Hepatocyte (in vitro differentiated cells): ENCODE results near the gene CHST11. TPM values are rescaled to one million over a fixed set of nuclear protein-coding genes. Genes with fewer than 3 reads are reported as not detected.

ENCODE experiments used
- DNase-seq: peaks from one replicate; pipeline ENCODE4 v3.0.0-alpha.2; 2016; ENCODE audit warnings: low spot score
- H2AFZ ChIP-seq: fragments of 200-600 bp; sonication (generic); 2 replicates; pipeline ENCODE4 v1.6.0; 2016; ENCODE audit warnings: antibody characterized with exemption, mild to moderate bottlenecking
- H3K27ac ChIP-seq: fragments of 200-600 bp; sonication (generic); 2 replicates; pipeline ENCODE4 v1.5.1; 2016; ENCODE audit warnings: mild to moderate bottlenecking
- H3K27me3 ChIP-seq: fragments of 200-600 bp; sonication (generic); 2 replicates; pipeline ENCODE4 v1.6.1; 2016
- H3K36me3 ChIP-seq: fragments of 200-600 bp; sonication (generic); replicated peaks from 2 replicates; pipeline ENCODE4 v1.5.1; 2016; ENCODE audit warnings: low read depth; ENCODE audit not compliant: insufficient read depth
- H3K4me1 ChIP-seq: fragments of 200-600 bp; sonication (generic); 2 replicates; pipeline ENCODE4 v1.5.1; 2016; ENCODE audit warnings: mild to moderate bottlenecking, moderate library complexity; ENCODE audit not compliant: insufficient read depth
- H3K4me2 ChIP-seq: fragments of 200-600 bp; sonication (generic); 2 replicates; pipeline ENCODE4 v1.6.0; 2016
- H3K4me3 ChIP-seq: fragments of 200-600 bp; sonication (generic); 2 replicates; pipeline ENCODE4 v1.5.1; 2016; ENCODE audit warnings: mild to moderate bottlenecking
- H3K79me2 ChIP-seq: fragments of 200-600 bp; sonication (generic); 2 replicates; pipeline ENCODE4 v1.6.0; 2017; ENCODE audit warnings: mild to moderate bottlenecking
- H3K9me2 ChIP-seq: fragments of 200-600 bp; sonication (generic); replicated peaks from 2 replicates; pipeline ENCODE4 v1.6.0; 2017; ENCODE audit warnings: mild to moderate bottlenecking; ENCODE audit not compliant: insufficient read depth
- H3K9me3 ChIP-seq: fragments of 200-600 bp; sonication (generic); 2 replicates; pipeline ENCODE4 v1.5.1; 2016; ENCODE audit warnings: low read depth, mild to moderate bottlenecking
- H4K20me1 ChIP-seq: fragments of 200-600 bp; sonication (generic); 2 replicates; pipeline ENCODE4 v1.6.0; 2016; ENCODE audit warnings: mild to moderate bottlenecking; ENCODE audit not compliant: insufficient read depth, poor library complexity, severe bottlenecking
- EZH2 ChIP-seq: fragments of 200-600 bp; sonication (generic); IDR thresholded peaks from 2 replicates; pipeline ENCODE4 v1.6.1; 2016; ENCODE audit warnings: antibody characterized with exemption, mild to moderate bottlenecking, borderline replicate concordance
- EZH2phosphoT487 ChIP-seq: fragments of 200-600 bp; sonication (generic); IDR thresholded peaks from one replicate; pipeline ENCODE4 v1.6.1; 2018; ENCODE audit warnings: antibody characterized with exemption, mild to moderate bottlenecking, low read depth, moderate library complexity; ENCODE audit not compliant: unreplicated experiment, severe bottlenecking
- WGBS: methylation state at CpG from one replicate; pipeline ENCODE4 v1.1.6; 2016; ENCODE audit warnings: low lambda C conversion rate; ENCODE audit errors: missing lambda C conversion rate; 5-methylcytosine and 5-hydroxymethylcytosine counted together
- polyA plus RNA-seq: library from polyadenylated mRNA; unstranded; fragments of >200 nt; fragmentation: Nextera tagmentation; extraction: Ambion mirVana; gene quantifications from 2 replicates; pipeline ENCODE4 v1.2.1, GENCODE V29; 2016
- total RNA-seq: library from RNA; depleted of rRNA; stranded (reverse); fragments of >200 nt; gene quantifications from 2 replicates; pipeline ENCODE4 v1.2.3, GENCODE V29; 2014
- TF ChIP-seq, protein P1 (sequence below): fragments of 200-600 bp; sonication (generic); IDR thresholded peaks from 2 replicates; pipeline ENCODE4 v1.5.1; 2016; ENCODE audit warnings: antibody characterized with exemption, mild to moderate bottlenecking; ENCODE audit not compliant: poor library complexity

CHST11 gene
- total and polyA plus RNA-seq, 2 experiments from 2014 or later = 5.2 to 8.9 TPM

DNA sequence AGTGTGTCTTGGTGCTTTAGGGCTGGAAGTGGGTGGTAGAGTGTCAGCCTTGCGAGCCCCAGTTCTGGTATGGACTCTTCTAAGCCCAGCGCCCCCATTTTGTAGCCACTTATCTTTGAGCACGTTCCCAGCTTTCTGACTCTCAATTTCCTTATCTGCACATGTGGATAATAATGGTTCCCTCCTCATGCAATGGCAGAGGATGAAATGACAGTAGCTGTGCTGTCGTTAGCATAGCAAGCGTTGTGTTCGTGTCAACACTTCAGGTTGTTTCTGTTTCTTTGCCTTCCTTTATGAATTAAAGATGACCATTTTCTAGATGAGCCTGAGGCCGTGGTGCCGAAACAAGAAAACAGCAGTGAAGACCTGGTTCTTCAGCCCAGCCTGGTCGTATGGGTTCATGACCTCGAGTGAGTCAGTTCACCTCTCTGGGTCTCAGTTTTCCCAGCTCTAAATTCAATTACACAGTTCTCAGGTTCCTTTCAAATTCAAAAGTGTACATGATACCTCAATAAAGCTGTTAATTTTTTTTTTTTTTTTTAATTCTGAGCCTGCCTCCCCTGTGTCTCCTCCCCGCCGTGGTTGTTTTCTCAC lies 268.3 kb downstream of the CHST11 start:
- Histone ChIP-seq H3K4me3 (no peak overlapping the region), H4K20me1 (no peaks in the 10 kb centered on the region), H3K4me2 (no peak overlapping the region), H3K9me3 (no peaks in the 10 kb centered on the region), H3K79me2 (no peaks in the 10 kb centered on the region), H3K4me1 (no peaks in the 10 kb centered on the region), H2AFZ (no peak overlapping the region), H3K27ac (no peak overlapping the region), H3K9me2 (no peaks in the 10 kb centered on the region), H3K36me3 (no peaks in the 10 kb centered on the region), H3K27me3 (no peaks in the 10 kb centered on the region)
- TF ChIP-seq EZH2phosphoT487 = no peak
- TF ChIP-seq, protein P1, sequence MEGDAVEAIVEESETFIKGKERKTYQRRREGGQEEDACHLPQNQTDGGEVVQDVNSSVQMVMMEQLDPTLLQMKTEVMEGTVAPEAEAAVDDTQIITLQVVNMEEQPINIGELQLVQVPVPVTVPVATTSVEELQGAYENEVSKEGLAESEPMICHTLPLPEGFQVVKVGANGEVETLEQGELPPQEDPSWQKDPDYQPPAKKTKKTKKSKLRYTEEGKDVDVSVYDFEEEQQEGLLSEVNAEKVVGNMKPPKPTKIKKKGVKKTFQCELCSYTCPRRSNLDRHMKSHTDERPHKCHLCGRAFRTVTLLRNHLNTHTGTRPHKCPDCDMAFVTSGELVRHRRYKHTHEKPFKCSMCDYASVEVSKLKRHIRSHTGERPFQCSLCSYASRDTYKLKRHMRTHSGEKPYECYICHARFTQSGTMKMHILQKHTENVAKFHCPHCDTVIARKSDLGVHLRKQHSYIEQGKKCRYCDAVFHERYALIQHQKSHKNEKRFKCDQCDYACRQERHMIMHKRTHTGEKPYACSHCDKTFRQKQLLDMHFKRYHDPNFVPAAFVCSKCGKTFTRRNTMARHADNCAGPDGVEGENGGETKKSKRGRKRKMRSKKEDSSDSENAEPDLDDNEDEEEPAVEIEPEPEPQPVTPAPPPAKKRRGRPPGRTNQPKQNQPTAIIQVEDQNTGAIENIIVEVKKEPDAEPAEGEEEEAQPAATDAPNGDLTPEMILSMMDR = no peak
- TF ChIP-seq EZH2 = no peak
- DNase-seq = no peak
- 91% methylated on average over 12 of the region's 12 CpGs for WGBS

DNA sequence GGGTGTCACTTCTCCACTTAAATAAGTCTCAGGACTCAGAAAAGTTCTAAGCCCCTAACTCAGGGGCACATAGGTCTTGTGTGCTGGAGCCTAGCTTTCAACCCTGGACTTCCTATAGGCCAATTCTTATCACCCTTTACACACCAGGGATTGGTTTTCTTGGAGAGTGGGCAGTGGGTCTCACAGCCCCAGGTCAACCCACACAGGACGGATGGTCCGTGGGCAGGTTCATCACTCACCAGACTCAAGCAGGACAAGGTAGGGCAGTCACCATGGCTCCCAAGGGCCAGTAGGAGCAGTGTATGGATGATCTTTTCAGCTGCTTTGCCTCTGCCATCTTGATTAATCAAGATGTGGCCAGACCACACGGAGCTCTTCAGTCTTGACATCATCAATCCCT lies 268.9 kb downstream of the CHST11 start:
- no peaks in the 10 kb centered on the region for H3K36me3 ChIP-seq
- TF ChIP-seq, protein P1 = no peak
- TF ChIP-seq EZH2phosphoT487 (no peak), EZH2 (no peak)
- H3K27me3 ChIP-seq = no peaks in the 10 kb centered on the region
- no peaks in the 10 kb centered on the region for H4K20me1 ChIP-seq
- H3K9me3 ChIP-seq = no peaks in the 10 kb centered on the region
- no peaks in the 10 kb centered on the region for H3K9me2 ChIP-seq
- H3K27ac ChIP-seq = no peak overlapping the region
- no peak for DNase-seq
- 88% methylated on average over 3 of the region's 3 CpGs for WGBS
- H3K4me2 ChIP-seq = no peak overlapping the region
- H3K79me2 ChIP-seq = no peaks in the 10 kb centered on the region
- H3K4me1 ChIP-seq = no peaks in the 10 kb centered on the region
- H2AFZ ChIP-seq = no peak overlapping the region
- H3K4me3 ChIP-seq = no peak overlapping the region

DNA sequence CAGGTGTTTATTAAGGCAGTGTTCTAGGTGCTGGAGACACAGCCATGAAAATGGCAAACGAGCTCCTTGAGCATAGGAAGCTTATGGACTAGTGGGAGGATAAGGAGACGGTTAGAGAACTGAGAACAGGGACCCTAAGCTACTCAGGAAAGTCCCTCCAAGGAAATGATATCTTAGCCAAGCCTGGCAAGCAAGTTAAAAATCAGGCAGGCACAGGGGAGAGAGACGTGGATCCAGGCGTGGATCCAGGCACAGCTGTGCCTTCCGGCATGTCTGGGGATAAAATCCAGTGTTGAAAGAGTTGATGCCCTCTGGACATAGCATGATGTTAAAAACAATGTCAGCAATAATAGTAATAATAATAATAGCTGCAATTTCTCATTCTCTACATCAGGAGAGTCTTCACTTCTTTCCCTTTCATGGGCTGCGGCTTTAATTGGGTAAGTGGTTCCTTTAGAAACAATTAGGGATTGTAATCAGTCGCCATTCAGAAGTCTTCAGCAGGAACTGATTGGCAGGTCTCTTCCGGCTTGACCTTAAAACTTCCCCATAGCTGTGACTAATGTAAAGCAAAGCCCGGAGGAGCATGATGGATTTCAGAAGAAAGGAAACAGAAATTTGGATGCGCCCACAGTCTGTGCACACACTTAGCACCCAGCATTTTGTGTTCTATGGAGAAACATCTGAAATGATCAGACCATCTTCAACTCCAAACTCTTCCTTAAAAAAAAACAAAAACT lies 271.1 kb downstream of the CHST11 start:
- WGBS = 81% methylated on average over 10 of the region's 10 CpGs
- no peaks in the 10 kb centered on the region for H4K20me1 ChIP-seq

More for the DNA sequence above, 271.1 kb downstream of the CHST11 start:
- Histone ChIP-seq H3K27ac (no peak overlapping the region), H3K4me1 (no peaks in the 10 kb centered on the region), H3K27me3 (no peaks in the 10 kb centered on the region), H3K79me2 (no peaks in the 10 kb centered on the region), H3K36me3 (no peaks in the 10 kb centered on the region), H3K9me3 (no peaks in the 10 kb centered on the region), H3K4me3 (no peak overlapping the region), H2AFZ (no peak overlapping the region), H3K4me2 (no peak overlapping the region), H3K9me2 (no peaks in the 10 kb centered on the region)
- TF ChIP-seq EZH2 (no peak), EZH2phosphoT487 (no peak)
- TF ChIP-seq, protein P1 = no peak
- DNase-seq = no peak
